ENCODE results near the gene CXCR4. TPM values are rescaled to one million over a fixed set of nuclear protein-coding genes. Genes with fewer than 3 reads are reported as not detected.

Gene CXCR4
- polyA plus RNA-seq, 1 donor from 2014 or later = 0.50 TPM

GRCh38 chr2:136156411-136156810 lies 38.5 kb upstream of the CXCR4 start:
- H3K4me2 ChIP-seq (ENCODE audit: low read length) = no peak overlapping the region
- H3K9me2 ChIP-seq (ENCODE audit: insufficient read depth, low read length) = no peaks in the 10 kb centered on the region
- H2AFZ ChIP-seq (ENCODE audit: low read depth, low read length) = no peak overlapping the region
- TF ChIP-seq MXI1 (conservative IDR thresholded peaks at IDR 0.05; ENCODE audit: poor library complexity, severe bottlenecking) = no peak
- TF ChIP-seq SMC3 (conservative IDR thresholded peaks at IDR 0.05; ENCODE audit: poor library complexity) = no peak
- TF ChIP-seq RAD21 (conservative IDR thresholded peaks at IDR 0.05) = no peak
- TF ChIP-seq, protein P1, sequence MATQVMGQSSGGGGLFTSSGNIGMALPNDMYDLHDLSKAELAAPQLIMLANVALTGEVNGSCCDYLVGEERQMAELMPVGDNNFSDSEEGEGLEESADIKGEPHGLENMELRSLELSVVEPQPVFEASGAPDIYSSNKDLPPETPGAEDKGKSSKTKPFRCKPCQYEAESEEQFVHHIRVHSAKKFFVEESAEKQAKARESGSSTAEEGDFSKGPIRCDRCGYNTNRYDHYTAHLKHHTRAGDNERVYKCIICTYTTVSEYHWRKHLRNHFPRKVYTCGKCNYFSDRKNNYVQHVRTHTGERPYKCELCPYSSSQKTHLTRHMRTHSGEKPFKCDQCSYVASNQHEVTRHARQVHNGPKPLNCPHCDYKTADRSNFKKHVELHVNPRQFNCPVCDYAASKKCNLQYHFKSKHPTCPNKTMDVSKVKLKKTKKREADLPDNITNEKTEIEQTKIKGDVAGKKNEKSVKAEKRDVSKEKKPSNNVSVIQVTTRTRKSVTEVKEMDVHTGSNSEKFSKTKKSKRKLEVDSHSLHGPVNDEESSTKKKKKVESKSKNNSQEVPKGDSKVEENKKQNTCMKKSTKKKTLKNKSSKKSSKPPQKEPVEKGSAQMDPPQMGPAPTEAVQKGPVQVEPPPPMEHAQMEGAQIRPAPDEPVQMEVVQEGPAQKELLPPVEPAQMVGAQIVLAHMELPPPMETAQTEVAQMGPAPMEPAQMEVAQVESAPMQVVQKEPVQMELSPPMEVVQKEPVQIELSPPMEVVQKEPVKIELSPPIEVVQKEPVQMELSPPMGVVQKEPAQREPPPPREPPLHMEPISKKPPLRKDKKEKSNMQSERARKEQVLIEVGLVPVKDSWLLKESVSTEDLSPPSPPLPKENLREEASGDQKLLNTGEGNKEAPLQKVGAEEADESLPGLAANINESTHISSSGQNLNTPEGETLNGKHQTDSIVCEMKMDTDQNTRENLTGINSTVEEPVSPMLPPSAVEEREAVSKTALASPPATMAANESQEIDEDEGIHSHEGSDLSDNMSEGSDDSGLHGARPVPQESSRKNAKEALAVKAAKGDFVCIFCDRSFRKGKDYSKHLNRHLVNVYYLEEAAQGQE (IDR thresholded peaks at IDR 0.05; ENCODE audit: borderline replicate concordance) = no peak
- TF ChIP-seq EZH2 (IDR thresholded peaks at IDR 0.05; ENCODE audit: borderline replicate concordance, insufficient read depth, low read length, poor library complexity, severe bottlenecking) = no peak
- no peak for TF ChIP-seq EP300 (conservative IDR thresholded peaks at IDR 0.05; ENCODE audit: poor library complexity, severe bottlenecking)
- TF ChIP-seq, protein P2, sequence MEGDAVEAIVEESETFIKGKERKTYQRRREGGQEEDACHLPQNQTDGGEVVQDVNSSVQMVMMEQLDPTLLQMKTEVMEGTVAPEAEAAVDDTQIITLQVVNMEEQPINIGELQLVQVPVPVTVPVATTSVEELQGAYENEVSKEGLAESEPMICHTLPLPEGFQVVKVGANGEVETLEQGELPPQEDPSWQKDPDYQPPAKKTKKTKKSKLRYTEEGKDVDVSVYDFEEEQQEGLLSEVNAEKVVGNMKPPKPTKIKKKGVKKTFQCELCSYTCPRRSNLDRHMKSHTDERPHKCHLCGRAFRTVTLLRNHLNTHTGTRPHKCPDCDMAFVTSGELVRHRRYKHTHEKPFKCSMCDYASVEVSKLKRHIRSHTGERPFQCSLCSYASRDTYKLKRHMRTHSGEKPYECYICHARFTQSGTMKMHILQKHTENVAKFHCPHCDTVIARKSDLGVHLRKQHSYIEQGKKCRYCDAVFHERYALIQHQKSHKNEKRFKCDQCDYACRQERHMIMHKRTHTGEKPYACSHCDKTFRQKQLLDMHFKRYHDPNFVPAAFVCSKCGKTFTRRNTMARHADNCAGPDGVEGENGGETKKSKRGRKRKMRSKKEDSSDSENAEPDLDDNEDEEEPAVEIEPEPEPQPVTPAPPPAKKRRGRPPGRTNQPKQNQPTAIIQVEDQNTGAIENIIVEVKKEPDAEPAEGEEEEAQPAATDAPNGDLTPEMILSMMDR (IDR thresholded peaks at IDR 0.05; ENCODE audit: poor library complexity, severe bottlenecking) = no peak
- TF ChIP-seq TAF1 (IDR thresholded peaks at IDR 0.05; ENCODE audit: low read depth) = no peak
- TF ChIP-seq POLR2AphosphoS5 (IDR thresholded peaks at IDR 0.05) = no peak
- no peaks in the 10 kb centered on the region for H3K9me3 ChIP-seq (ENCODE audit: low read length)
- no peak overlapping the region for H3K4me3 ChIP-seq (ENCODE audit: low read length)
- no peak overlapping the region for H3K9ac ChIP-seq (ENCODE audit: low read length)
- H3K27ac ChIP-seq (ENCODE audit: low read length) = no peak overlapping the region
- H3F3A ChIP-seq (ENCODE audit: insufficient read depth, low read length, poor library complexity, severe bottlenecking) = no peaks in the 10 kb centered on the region
- no peaks in the 10 kb centered on the region for H4K20me1 ChIP-seq (ENCODE audit: insufficient read depth)
- no peaks in the 10 kb centered on the region for H3K27me3 ChIP-seq (ENCODE audit: insufficient read depth, low read depth, low read length)
- H3K79me2 ChIP-seq (replicated peaks; ENCODE audit: insufficient read depth, low read length) = no peaks in the 10 kb centered on the region
- H3K36me3 ChIP-seq (ENCODE audit: insufficient read depth, low read length) = no peaks in the 10 kb centered on the region

DNA sequence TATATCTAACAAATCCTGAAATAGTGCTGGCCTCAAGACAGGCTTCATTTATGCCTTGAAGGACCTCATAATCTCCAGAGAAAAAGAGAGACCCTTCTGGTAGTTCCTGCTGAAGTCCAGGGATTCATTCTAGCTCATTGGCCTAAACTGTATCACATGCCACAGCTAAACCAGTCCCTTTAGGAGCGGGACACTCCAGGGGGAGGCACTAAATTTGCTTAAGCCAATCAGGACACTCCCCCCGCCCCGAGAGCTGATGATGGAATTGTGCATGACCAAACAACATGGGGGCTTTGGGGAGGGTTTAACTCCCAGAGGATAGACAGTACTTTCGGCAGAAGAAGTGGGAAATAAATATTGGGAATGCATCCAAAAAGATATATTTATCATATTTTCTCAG lies 36.4 kb upstream of the CXCR4 start:
- H3K27ac ChIP-seq (ENCODE audit: low read length) = no peak overlapping the region
- H3K9me2 ChIP-seq (ENCODE audit: insufficient read depth, low read length) = no peaks in the 10 kb centered on the region
- no peaks in the 10 kb centered on the region for H4K20me1 ChIP-seq (ENCODE audit: insufficient read depth)
- TF ChIP-seq EZH2 (IDR thresholded peaks at IDR 0.05; ENCODE audit: borderline replicate concordance, insufficient read depth, low read length, poor library complexity, severe bottlenecking) (no peak), RAD21 (conservative IDR thresholded peaks at IDR 0.05) (no peak), MXI1 (conservative IDR thresholded peaks at IDR 0.05; ENCODE audit: poor library complexity, severe bottlenecking) (no peak), SMC3 (conservative IDR thresholded peaks at IDR 0.05; ENCODE audit: poor library complexity) (no peak), EP300 (conservative IDR thresholded peaks at IDR 0.05; ENCODE audit: poor library complexity, severe bottlenecking) (no peak), TAF1 (IDR thresholded peaks at IDR 0.05; ENCODE audit: low read depth) (no peak), POLR2AphosphoS5 (IDR thresholded peaks at IDR 0.05) (no peak)
- TF ChIP-seq, protein P2 (IDR thresholded peaks at IDR 0.05; ENCODE audit: poor library complexity, severe bottlenecking) = no peak
- TF ChIP-seq, protein P1 (IDR thresholded peaks at IDR 0.05; ENCODE audit: borderline replicate concordance) = no peak
- no peaks in the 10 kb centered on the region for H3K79me2 ChIP-seq (replicated peaks; ENCODE audit: insufficient read depth, low read length)
- no peak overlapping the region for H3K4me2 ChIP-seq (ENCODE audit: low read length)
- no peak overlapping the region for H3K4me3 ChIP-seq (ENCODE audit: low read length)
- no peaks in the 10 kb centered on the region for H3K36me3 ChIP-seq (ENCODE audit: insufficient read depth, low read length)
- H3K27me3 ChIP-seq (ENCODE audit: insufficient read depth, low read depth, low read length) = no peaks in the 10 kb centered on the region
- no peak overlapping the region for H3K9ac ChIP-seq (ENCODE audit: low read length)
- H2AFZ ChIP-seq (ENCODE audit: low read depth, low read length) = no peak overlapping the region
- H3K9me3 ChIP-seq (ENCODE audit: low read length) = no peaks in the 10 kb centered on the region
- H3F3A ChIP-seq (ENCODE audit: insufficient read depth, low read length, poor library complexity, severe bottlenecking) = no peaks in the 10 kb centered on the region
